Measurements from ENCODE around the gene STH. TPM values are rescaled to one million over a fixed set of nuclear protein-coding genes. Genes with fewer than 3 reads are reported as not detected.
A peak's percentile ranks its signal among the peaks of the same experiment; 100 is the strongest.

Gene STH
- total and polyA plus RNA-seq, 2 of the 4 experiments (the other 2 are of a cell fraction) = not detected

DNA sequence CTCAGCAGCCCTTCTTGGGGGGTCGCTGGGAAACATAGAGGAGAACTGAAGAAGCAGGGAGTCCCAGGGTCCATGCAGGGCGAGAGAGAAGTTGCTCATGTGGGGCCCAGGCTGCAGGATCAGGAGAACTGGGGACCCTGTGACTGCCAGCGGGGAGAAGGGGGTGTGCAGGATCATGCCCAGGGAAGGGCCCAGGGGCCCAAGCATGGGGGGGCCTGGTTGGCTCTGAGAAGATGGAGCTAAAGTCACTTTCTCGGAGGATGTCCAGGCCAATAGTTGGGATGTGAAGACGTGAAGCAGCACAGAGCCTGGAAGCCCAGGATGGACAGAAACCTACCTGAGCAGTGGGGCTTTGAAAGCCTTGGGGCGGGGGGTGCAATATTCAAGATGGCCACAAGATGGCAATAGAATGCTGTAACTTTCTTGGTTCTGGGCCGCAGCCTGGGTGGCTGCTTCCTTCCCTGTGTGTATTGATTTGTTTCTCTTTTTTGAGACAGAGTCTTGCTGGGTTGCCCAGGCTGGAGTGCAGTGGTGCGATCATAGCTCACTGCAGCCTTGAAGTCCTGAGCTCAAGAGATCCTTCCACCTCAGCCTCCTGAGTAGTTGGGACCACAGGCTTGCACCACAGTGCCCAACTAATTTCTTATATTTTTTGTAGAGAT lies 3.4 kb downstream of the STH start:
- Histone ChIP-seq H2BK15ac (ENCODE audit: low read depth, low read length) (no peak overlapping the region), H3K4ac (ENCODE audit: low read depth, low read length) (no peak overlapping the region), H2AK9ac (replicated peaks; ENCODE audit: low read depth, low read length, poor library complexity) (no peak overlapping the region), H3K9me3 (ENCODE audit: control insufficient read depth, insufficient read depth, low read length) (no peaks in the 10 kb centered on the region), H2AFZ (replicated peaks; ENCODE audit: low read length, poor library complexity) (peak overlapping the region; percentile 51), H2BK5ac (ENCODE audit: low read depth, low read length, poor library complexity, severe bottlenecking) (no peak overlapping the region), H3K4me3 (ENCODE audit: insufficient read depth, low read depth, low read length) (no peak overlapping the region), H3K14ac (replicated peaks; ENCODE audit: low read depth, low read length) (no peak overlapping the region), H3K4me2 (ENCODE audit: low read depth, low read length) (no peak overlapping the region), H3K18ac (ENCODE audit: low read depth, low read length) (no peak overlapping the region), H3K27ac (ENCODE audit: insufficient read depth, low read length) (no peak overlapping the region), H4K8ac (ENCODE audit: low read depth in 2 of 2, low read length in 2 of 2) (no peak overlapping the region), H3K27me3 (ENCODE audit: control insufficient read depth, insufficient read depth, low read length) (peaks cover 7% of the 10 kb centered on the region), H3K4me1 (ENCODE audit: control insufficient read depth, insufficient read depth, low read length) (peaks cover 8% of the 10 kb centered on the region), H2BK20ac (ENCODE audit: low read depth, low read length) (no peak overlapping the region), H3K9me1 (ENCODE audit: insufficient read depth, low read length) (no peaks in the 10 kb centered on the region), H2AK5ac (ENCODE audit: low read depth, low read length) (no peak overlapping the region), H3K23ac (ENCODE audit: low read depth, low read length) (no peak overlapping the region), H2BK120ac (ENCODE audit: low read depth, low read length) (no peak overlapping the region), H4K91ac (ENCODE audit: insufficient read depth, low read depth, low read length) (no peak overlapping the region), H3K9ac (ENCODE audit: low read depth, low read length) (no peak overlapping the region), H4K5ac (ENCODE audit: low read depth, low read length) (no peak overlapping the region), H3K36me3 (ENCODE audit: control insufficient read depth, insufficient read depth, low read length) (no peaks in the 10 kb centered on the region), H4K20me1 (ENCODE audit: insufficient read depth, low read length) (no peaks in the 10 kb centered on the region), H3K79me1 (ENCODE audit: low read depth in 1 of 2, low read length in 2 of 2) (no peaks in the 10 kb centered on the region), H3K56ac (ENCODE audit: extremely low read depth, insufficient read depth, low read length) (no peak overlapping the region)
- ChIA-PET POLR2A (ENCODE audit: unreplicated experiment) (no interaction called here), CTCF (interaction anchor here (0.6 to 2.1 kb wide), 5 partner anchors 50 to 285 kb away, joined by 3 to 7 read pairs (median 3); partner anchors contain the start of gene KANSL1)
- DNase-seq (peak; percentile 51), ATAC-seq (ENCODE audit: low read depth) (peak; percentile 89)
- TF ChIP-seq RAD21 (IDR thresholded peaks at IDR 0.05; ENCODE audit: low read length) (peak; percentile 87), BHLHE40 (IDR thresholded peaks at IDR 0.05; ENCODE audit: low read depth, low read length) (no peak), CHD1 (IDR thresholded peaks at IDR 0.05; ENCODE audit: low read depth, low read length) (no peak), SMC3 (IDR thresholded peaks at IDR 0.05; ENCODE audit: low read depth, low read length) (peak; percentile 72), CEBPB (IDR thresholded peaks at IDR 0.05; ENCODE audit: low read depth, low read length) (no peak), POLR2A (IDR thresholded peaks at IDR 0.05; ENCODE audit: low read depth, low read length) (no peak), MXI1 (IDR thresholded peaks at IDR 0.05; ENCODE audit: borderline replicate concordance, low read depth, low read length) (no peak), FOS (IDR thresholded peaks at IDR 0.05; ENCODE audit: low read depth, low read length) (no peak), RFX5 (IDR thresholded peaks at IDR 0.05; ENCODE audit: low read depth, low read length) (no peak), MAZ (IDR thresholded peaks at IDR 0.05; ENCODE audit: borderline replicate concordance, low read depth, low read length) (0 out of 2 replicates have a peak, but pooled peaks have one; percentile 24), NFE2L2 (IDR thresholded peaks at IDR 0.05; ENCODE audit: low read depth, low read length) (no peak), MAFK (IDR thresholded peaks at IDR 0.05; ENCODE audit: low read depth, low read length) (no peak)
- TF ChIP-seq, protein P1, sequence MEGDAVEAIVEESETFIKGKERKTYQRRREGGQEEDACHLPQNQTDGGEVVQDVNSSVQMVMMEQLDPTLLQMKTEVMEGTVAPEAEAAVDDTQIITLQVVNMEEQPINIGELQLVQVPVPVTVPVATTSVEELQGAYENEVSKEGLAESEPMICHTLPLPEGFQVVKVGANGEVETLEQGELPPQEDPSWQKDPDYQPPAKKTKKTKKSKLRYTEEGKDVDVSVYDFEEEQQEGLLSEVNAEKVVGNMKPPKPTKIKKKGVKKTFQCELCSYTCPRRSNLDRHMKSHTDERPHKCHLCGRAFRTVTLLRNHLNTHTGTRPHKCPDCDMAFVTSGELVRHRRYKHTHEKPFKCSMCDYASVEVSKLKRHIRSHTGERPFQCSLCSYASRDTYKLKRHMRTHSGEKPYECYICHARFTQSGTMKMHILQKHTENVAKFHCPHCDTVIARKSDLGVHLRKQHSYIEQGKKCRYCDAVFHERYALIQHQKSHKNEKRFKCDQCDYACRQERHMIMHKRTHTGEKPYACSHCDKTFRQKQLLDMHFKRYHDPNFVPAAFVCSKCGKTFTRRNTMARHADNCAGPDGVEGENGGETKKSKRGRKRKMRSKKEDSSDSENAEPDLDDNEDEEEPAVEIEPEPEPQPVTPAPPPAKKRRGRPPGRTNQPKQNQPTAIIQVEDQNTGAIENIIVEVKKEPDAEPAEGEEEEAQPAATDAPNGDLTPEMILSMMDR (conservative IDR thresholded peaks at IDR 0.05; ENCODE audit: low read depth, low read length) = peak; percentile 91
- TF ChIP-seq, protein P2, sequence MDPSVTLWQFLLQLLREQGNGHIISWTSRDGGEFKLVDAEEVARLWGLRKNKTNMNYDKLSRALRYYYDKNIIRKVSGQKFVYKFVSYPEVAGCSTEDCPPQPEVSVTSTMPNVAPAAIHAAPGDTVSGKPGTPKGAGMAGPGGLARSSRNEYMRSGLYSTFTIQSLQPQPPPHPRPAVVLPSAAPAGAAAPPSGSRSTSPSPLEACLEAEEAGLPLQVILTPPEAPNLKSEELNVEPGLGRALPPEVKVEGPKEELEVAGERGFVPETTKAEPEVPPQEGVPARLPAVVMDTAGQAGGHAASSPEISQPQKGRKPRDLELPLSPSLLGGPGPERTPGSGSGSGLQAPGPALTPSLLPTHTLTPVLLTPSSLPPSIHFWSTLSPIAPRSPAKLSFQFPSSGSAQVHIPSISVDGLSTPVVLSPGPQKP (IDR thresholded peaks at IDR 0.05; ENCODE audit: borderline replicate concordance, low read depth, low read length) = no peak
- WGBS, 2 experiments (ENCODE audit: extremely low coverage in 2 of 2, insufficient read length in 1 of 2) = 33% methylated on average over 3 of the region's 8 CpGs; no CpG with 5 or more reads in 1 of the 2 experiments
- dilution Hi-C loops (cut with HindIII; ENCODE audit: low sequenced_read_pairs, unreplicated experiment) (no loop called here), in situ Hi-C loops (cut with MboI; ENCODE audit: low sequenced_read_pairs) (no loop called here), intact Hi-C loops (cut with micrococcal nuclease) (loop anchor here (1.0 to 10.0 kb wide), 2 partner anchors 211 to 282 kb away; no protein-coding TSS in a partner anchor)
- BruUV-seq (replicated peaks) = no TSS peak

All from IMR-90 (cell line).